Calu3 (cell line): ENCODE results near the gene ZSCAN20. TPM values are rescaled to one million over a fixed set of nuclear protein-coding genes. Genes with fewer than 3 reads are reported as not detected.

Source experiments
- BruUV-seq: library from RNA; stranded (reverse); fragments of 400-500 nt; replicated peaks from 2 replicates; lab custom pipeline; 2021; lab: Mats Ljungman, UMichigan
- CTCF ChIA-PET: fragments of 300-600 bp; sonication (Branson Sonifier 250); formaldehyde crosslinking; loops from one replicate; lab custom pipeline; 2022; ENCODE audit warnings: antibody characterized with exemption; lab: Charles Lee
- DNase-seq: peaks from one replicate; pipeline ENCODE4 v3.0.0; 2022
- H3K27ac Mint-ChIP-seq: one replicate; pipeline ENCODE4 v1.8.0; 2022; ENCODE audit warnings: mixed read lengths; ENCODE audit not compliant: unreplicated experiment
- H3K27me3 Mint-ChIP-seq: one replicate; pipeline ENCODE4 v1.8.0; 2022; ENCODE audit warnings: mixed read lengths; ENCODE audit not compliant: unreplicated experiment
- H3K36me3 Mint-ChIP-seq: one replicate; pipeline ENCODE4 v1.8.0; 2022; ENCODE audit warnings: mild to moderate bottlenecking, moderate library complexity, mixed read lengths; ENCODE audit not compliant: insufficient read depth, unreplicated experiment
- H3K4me1 Mint-ChIP-seq: one replicate; pipeline ENCODE4 v1.8.0; 2022; ENCODE audit warnings: mild to moderate bottlenecking, low read depth, mixed read lengths; ENCODE audit not compliant: unreplicated experiment
- H3K4me3 Mint-ChIP-seq: one replicate; pipeline ENCODE4 v1.8.0; 2022; ENCODE audit warnings: mild to moderate bottlenecking, low read depth, moderate library complexity, mixed read lengths; ENCODE audit not compliant: unreplicated experiment
- H3K9me3 Mint-ChIP-seq: one replicate; pipeline ENCODE4 v1.8.0; 2022; ENCODE audit warnings: low read depth, mixed read lengths; ENCODE audit not compliant: unreplicated experiment
- intact Hi-C: fragments of 100-400 bp; cut with micrococcal nuclease; formaldehyde crosslinking; loops from one replicate; pipeline ENCODE4 v1.10.0; 2022; ENCODE audit not compliant: unreplicated experiment
- total RNA-seq: library from RNA; stranded (reverse); gene quantifications from 2 replicates; pipeline ENCODE4 v1.2.3, GENCODE V29; 2022
- TF ChIP-seq, protein P1 (sequence below): fragments of 200-600 bp; IDR thresholded peaks from one replicate; pipeline ENCODE4 v1.8.0; 2022; ENCODE audit warnings: antibody characterized with exemption; ENCODE audit not compliant: unreplicated experiment

ZSCAN20 gene
- total RNA-seq, 1 experiment from 2014 or later: 8.2 TPM

DNA sequence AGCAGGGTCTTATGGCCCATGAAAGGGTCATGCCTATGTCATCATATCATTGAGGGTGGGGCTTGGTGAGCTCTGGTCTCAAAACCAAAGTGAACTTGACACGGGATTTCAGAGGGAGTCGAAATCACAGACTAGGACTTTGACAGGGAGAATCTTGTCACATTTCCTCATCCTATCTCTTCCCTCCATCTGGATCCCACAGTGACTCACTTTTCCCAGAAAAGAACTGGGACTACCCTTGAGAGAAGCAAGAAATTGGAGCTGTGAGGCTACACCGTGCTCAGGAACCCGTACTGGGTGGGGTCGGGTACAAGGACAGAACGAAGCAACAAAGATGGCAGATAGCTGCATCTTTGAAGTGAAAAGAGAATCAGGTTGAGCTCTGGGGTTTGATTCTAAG, 69.5 kb downstream of the ZSCAN20 start:
- no peaks in the 10 kb centered on the region for H3K4me1 Mint-ChIP-seq
- BruUV-seq: no TSS peak
- TF ChIP-seq, protein P1, sequence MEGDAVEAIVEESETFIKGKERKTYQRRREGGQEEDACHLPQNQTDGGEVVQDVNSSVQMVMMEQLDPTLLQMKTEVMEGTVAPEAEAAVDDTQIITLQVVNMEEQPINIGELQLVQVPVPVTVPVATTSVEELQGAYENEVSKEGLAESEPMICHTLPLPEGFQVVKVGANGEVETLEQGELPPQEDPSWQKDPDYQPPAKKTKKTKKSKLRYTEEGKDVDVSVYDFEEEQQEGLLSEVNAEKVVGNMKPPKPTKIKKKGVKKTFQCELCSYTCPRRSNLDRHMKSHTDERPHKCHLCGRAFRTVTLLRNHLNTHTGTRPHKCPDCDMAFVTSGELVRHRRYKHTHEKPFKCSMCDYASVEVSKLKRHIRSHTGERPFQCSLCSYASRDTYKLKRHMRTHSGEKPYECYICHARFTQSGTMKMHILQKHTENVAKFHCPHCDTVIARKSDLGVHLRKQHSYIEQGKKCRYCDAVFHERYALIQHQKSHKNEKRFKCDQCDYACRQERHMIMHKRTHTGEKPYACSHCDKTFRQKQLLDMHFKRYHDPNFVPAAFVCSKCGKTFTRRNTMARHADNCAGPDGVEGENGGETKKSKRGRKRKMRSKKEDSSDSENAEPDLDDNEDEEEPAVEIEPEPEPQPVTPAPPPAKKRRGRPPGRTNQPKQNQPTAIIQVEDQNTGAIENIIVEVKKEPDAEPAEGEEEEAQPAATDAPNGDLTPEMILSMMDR: no peak
- no peak overlapping the region for H3K27ac Mint-ChIP-seq
- H3K4me3 Mint-ChIP-seq: no peak overlapping the region
- no peaks in the 10 kb centered on the region for H3K9me3 Mint-ChIP-seq
- DNase-seq: no peak
- intact Hi-C loops: no loop called here
- CTCF ChIA-PET: no interaction called here
- H3K27me3 Mint-ChIP-seq: peaks cover 23% of the 10 kb centered on the region
- no peaks in the 10 kb centered on the region for H3K36me3 Mint-ChIP-seq

Other genes starting within 250 kb of the ZSCAN20 start
- 28.2 and 29.5 TPM in 2 replicates for gene ZNF362, start 216.2 kb upstream of the ZSCAN20 start, total RNA-seq
- 0.61 TPM in 1 of 2 replicates, not detected in the other for gene A3GALT2, start 151.5 kb upstream of the ZSCAN20 start, total RNA-seq
- 54.2 and 59.5 TPM in 2 replicates for gene PHC2, start 41.5 kb upstream of the ZSCAN20 start, total RNA-seq